Measurements from ENCODE around the gene EVI5.

- no peak for TF ChIP-seq CTCF (IDR thresholded peaks at IDR 0.05; ENCODE audit: poor library complexity, severe bottlenecking)
- TF ChIP-seq POLR2AphosphoS5 (IDR thresholded peaks at IDR 0.05) = no peak
- TF ChIP-seq RAD21 (conservative IDR thresholded peaks at IDR 0.05) = no peak
- TF ChIP-seq EZH2 (IDR thresholded peaks at IDR 0.05; ENCODE audit: borderline replicate concordance, insufficient read depth, low read length, poor library complexity, severe bottlenecking) = no peak
- no peak for TF ChIP-seq EP300 (conservative IDR thresholded peaks at IDR 0.05; ENCODE audit: poor library complexity, severe bottlenecking)
These were observed 209.8 kb downstream of the EVI5 start for GRCh38 chr1:92575123-92575522.
